Measurements from ENCODE around the gene CDKN1A.

- TF ChIP-seq CTCF (IDR thresholded peaks at IDR 0.05) (no peak), EP300 (IDR thresholded peaks at IDR 0.05) (no peak)
These were observed 34.3 kb downstream of the CDKN1A start for GRCh38 chr6:36712816-36713215.
